ENCODE data around the gene ZBTB3. TPM values are rescaled to one million over a fixed set of nuclear protein-coding genes. Genes with fewer than 3 reads are reported as not detected.
"Not testable (repeated sequence)": the region's sequence is repeated elsewhere in the genome, so short reads cannot be mapped to it uniquely, and the experiment has no call there.

Gene ZBTB3
- total RNA-seq, 1 experiment from 2014 or later, result 12.0 TPM

DNA sequence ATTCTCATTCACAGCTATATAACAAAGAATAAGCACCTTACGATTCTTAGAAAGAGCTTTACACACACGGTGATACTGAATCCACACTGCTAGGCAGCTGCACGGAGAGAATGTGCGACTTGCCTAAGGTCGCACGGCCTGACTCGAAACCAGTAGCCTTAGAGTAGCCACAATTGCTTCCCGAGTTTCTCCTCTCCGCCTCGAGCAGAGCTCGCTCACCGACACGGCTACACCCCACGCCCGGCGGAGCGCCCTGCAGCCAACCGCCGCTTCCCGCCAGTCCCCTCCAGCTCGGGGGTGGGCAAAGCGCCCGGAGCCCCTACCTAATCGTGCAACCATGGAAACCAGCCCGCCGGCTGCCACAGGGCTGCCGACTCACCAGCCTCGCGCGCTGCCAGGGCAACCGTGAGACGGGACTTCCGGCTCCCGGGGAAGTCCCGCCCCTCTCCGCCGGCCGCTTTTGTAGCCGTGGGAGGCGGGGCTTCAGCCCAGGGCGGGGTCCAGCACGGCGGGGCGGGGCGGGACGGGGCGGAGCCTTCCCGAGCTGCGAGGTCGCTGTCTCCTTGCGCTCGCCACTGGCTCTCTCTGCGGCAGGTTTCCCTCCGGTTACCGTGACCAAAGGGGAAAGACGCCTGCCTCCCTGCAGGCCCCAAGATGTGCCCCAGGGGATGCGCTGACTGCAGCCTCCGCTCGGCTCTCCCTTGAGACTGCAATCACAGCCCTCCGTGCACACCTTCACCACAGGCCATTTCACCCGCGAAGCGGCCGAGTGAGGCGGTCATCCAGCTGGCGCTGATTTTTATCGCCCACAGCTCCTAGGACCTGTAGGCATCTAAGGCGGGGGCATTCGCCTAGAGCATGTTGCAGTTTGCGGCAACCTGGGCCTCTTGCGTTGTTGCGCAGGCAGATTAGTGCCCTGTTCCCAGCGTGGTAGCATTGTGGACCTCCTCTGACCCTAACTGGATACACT is 47.8 kb downstream of the ZBTB3 start:
- TF ChIP-seq EZH2 (IDR thresholded peaks at IDR 0.05; ENCODE audit: borderline replicate concordance, low read depth, low read length, poor library complexity, severe bottlenecking), result no peak
- TF ChIP-seq, protein P1, sequence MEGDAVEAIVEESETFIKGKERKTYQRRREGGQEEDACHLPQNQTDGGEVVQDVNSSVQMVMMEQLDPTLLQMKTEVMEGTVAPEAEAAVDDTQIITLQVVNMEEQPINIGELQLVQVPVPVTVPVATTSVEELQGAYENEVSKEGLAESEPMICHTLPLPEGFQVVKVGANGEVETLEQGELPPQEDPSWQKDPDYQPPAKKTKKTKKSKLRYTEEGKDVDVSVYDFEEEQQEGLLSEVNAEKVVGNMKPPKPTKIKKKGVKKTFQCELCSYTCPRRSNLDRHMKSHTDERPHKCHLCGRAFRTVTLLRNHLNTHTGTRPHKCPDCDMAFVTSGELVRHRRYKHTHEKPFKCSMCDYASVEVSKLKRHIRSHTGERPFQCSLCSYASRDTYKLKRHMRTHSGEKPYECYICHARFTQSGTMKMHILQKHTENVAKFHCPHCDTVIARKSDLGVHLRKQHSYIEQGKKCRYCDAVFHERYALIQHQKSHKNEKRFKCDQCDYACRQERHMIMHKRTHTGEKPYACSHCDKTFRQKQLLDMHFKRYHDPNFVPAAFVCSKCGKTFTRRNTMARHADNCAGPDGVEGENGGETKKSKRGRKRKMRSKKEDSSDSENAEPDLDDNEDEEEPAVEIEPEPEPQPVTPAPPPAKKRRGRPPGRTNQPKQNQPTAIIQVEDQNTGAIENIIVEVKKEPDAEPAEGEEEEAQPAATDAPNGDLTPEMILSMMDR (conservative IDR thresholded peaks at IDR 0.05; ENCODE audit: low read depth, low read length), result no peak
- Histone ChIP-seq H3K27ac (ENCODE audit: low read depth, low read length, poor library complexity, severe bottlenecking) (peak overlapping the region; percentile 75), H3K4me3 (ENCODE audit: low read depth, low read length, poor library complexity, severe bottlenecking) (peak overlapping the region; percentile 65), H3K9me3 (ENCODE audit: low read depth, low read length, poor library complexity, severe bottlenecking) (no peaks in the 10 kb centered on the region), H3K36me3 (ENCODE audit: insufficient read depth, low read length, poor library complexity, severe bottlenecking) (peaks cover 18% of the 10 kb centered on the region), H3K4me1 (ENCODE audit: insufficient read depth, low read length, poor library complexity, severe bottlenecking) (peaks cover 38% of the 10 kb centered on the region), H3K27me3 (replicated peaks; ENCODE audit: insufficient read depth, low read depth, low read length, poor library complexity) (no peaks in the 10 kb centered on the region)
- ChIA-PET POLR2A (ENCODE audit: low non-redundant PET) (interaction anchor here (1.6 kb wide), 1 partner anchor 41 kb away, joined by 5 read pairs; the partner anchor contains the start of genes C11orf98 and CSKMT), CTCF (interaction anchor here (0.5 to 0.7 kb wide), 4 partner anchors 9 to 371 kb away, joined by 3 to 9 read pairs (median 8); no protein-coding TSS in a partner anchor)
- DNase-seq (ENCODE audit: low spot score), result peak; percentile 99
- intact Hi-C loops (cut with micrococcal nuclease; ENCODE audit: unreplicated experiment), result loop anchor here (5.0 kb wide), 2 partner anchors 114 to 309 kb away; partner anchors contain the start of gene TUT1
- BruUV-seq (replicated peaks), result TSS peak; percentile 24

- H3K27ac ChIP-seq (ENCODE audit: low read depth, low read length, poor library complexity, severe bottlenecking), result peak overlapping the region; percentile 75
- H3K4me3 ChIP-seq (ENCODE audit: low read depth, low read length, poor library complexity, severe bottlenecking), result peak overlapping the region; percentile 65
- peaks cover 37% of the 10 kb centered on the region for H3K4me1 ChIP-seq (ENCODE audit: insufficient read depth, low read length, poor library complexity, severe bottlenecking)
- intact Hi-C loops (cut with micrococcal nuclease; ENCODE audit: unreplicated experiment), result loop anchor here (5.0 kb wide), 2 partner anchors 113 to 308 kb away; partner anchors contain the start of gene TUT1
- peaks cover 16% of the 10 kb centered on the region for H3K36me3 ChIP-seq (ENCODE audit: insufficient read depth, low read length, poor library complexity, severe bottlenecking)
- ChIA-PET POLR2A (ENCODE audit: low non-redundant PET) (interaction anchor here (1.6 kb wide), 1 partner anchor 40 kb away, joined by 5 read pairs; the partner anchor contains the start of genes C11orf98 and CSKMT), CTCF (interaction anchor here (0.5 kb wide), 1 partner anchor 69 kb away, joined by 7 read pairs; no protein-coding TSS in a partner anchor)
- no TSS peak for BruUV-seq (replicated peaks)
- TF ChIP-seq, protein P1 (conservative IDR thresholded peaks at IDR 0.05; ENCODE audit: low read depth, low read length), result no peak
- TF ChIP-seq EZH2 (IDR thresholded peaks at IDR 0.05; ENCODE audit: borderline replicate concordance, low read depth, low read length, poor library complexity, severe bottlenecking), result no peak
- H3K27me3 ChIP-seq (replicated peaks; ENCODE audit: insufficient read depth, low read depth, low read length, poor library complexity), result no peaks in the 10 kb centered on the region
- no peak for DNase-seq (ENCODE audit: low spot score)
- no peaks in the 10 kb centered on the region for H3K9me3 ChIP-seq (ENCODE audit: low read depth, low read length, poor library complexity, severe bottlenecking)
These were observed 48.5 kb downstream of the ZBTB3 start for GRCh38 chr11:62705413-62705812.

DNA sequence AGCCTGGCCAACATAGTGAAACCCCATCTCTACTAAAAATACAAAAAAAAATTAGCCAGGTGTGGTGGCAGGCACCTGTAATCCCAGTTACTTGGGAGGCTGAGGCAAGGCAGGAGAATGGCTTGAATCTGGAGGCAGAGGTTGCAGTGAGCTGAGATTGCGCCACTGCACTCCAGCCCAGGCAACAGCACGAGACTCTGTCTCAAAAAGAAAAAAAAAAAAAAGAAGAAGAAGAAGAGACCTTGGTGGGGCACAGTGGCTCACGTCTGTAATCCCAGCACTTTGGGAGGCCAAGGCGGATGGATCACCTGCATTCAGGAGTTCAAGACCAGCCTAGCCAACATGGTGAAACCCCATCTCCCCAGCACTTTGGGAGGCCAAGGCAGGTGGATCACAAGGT is 50.0 kb downstream of the ZBTB3 start:
- Histone ChIP-seq H3K4me1 (ENCODE audit: insufficient read depth, low read length, poor library complexity, severe bottlenecking) (peaks cover 26% of the 10 kb centered on the region), H3K36me3 (ENCODE audit: insufficient read depth, low read length, poor library complexity, severe bottlenecking) (peaks cover 12% of the 10 kb centered on the region)
- H3K9me3 ChIP-seq (ENCODE audit: low read depth, low read length, poor library complexity, severe bottlenecking); H3K27me3 ChIP-seq (replicated peaks; ENCODE audit: insufficient read depth, low read depth, low read length, poor library complexity); CTCF ChIA-PET; H3K4me3 ChIP-seq (ENCODE audit: low read depth, low read length, poor library complexity, severe bottlenecking); BruUV-seq (replicated peaks); POLR2A ChIA-PET (ENCODE audit: low non-redundant PET); H3K27ac ChIP-seq (ENCODE audit: low read depth, low read length, poor library complexity, severe bottlenecking); intact Hi-C loops (cut with micrococcal nuclease; ENCODE audit: unreplicated experiment); DNase-seq (ENCODE audit: low spot score): not testable (repeated sequence)

All from A673 (cell line).